AG09319 (cell line): ENCODE results near the gene F13A1.
A peak's percentile ranks its signal among the peaks of the same experiment; 100 is the strongest.

Source experiments
- DNase-seq: peaks from one replicate; pipeline ENCODE4 v3.0.0-alpha.2; 2010; ENCODE audit warnings: low read depth; ENCODE audit errors: extremely low read depth
- CTCF ChIP-seq: IDR thresholded peaks from 2 replicates; pipeline ENCODE4 v1.5.1; 2011; ENCODE audit warnings: low read depth, mild to moderate bottlenecking, inconsistent platforms, low read length, moderate library complexity

F13A1 gene

GRCh38 chr6:6148192-6148815 is 172.2 kb downstream of the F13A1 start:
- no peak for DNase-seq
- TF ChIP-seq CTCF, result no peak

DNA sequence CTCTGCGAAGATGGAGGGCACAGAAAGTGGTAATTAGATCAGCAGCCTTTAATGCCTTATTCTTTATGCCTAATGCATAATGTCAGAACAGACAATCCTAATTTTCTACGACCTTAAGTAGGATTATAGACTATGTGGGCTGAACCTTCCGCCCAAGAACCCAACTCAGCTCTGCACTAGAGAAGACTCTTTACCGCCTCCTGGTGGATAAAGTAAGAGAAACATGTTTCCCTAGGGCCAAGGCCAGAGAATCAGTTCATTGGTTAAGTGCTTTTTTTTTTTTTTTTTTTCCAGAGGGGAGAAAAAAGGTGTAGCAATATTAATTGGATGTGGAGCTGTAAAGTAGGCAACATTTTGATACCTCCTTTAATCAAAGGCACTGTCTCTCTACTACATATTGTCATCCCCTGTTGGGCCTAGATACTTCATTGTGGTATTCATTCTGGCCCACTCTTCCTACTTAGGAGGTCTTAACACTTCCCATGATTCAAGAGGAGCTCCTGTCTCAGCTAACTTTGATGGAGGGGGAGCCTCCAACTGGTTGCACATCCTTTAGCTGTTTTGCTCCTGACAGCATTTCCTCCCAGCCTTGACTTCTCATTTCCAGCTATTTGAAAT is 188.9 kb downstream of the F13A1 start:
- peak; percentile 19 for TF ChIP-seq CTCF
- DNase-seq, result no peak

GRCh38 chr6:6125495-6125894 is 195.0 kb downstream of the F13A1 start:
- no peak for TF ChIP-seq CTCF
- no peak for DNase-seq

DNA sequence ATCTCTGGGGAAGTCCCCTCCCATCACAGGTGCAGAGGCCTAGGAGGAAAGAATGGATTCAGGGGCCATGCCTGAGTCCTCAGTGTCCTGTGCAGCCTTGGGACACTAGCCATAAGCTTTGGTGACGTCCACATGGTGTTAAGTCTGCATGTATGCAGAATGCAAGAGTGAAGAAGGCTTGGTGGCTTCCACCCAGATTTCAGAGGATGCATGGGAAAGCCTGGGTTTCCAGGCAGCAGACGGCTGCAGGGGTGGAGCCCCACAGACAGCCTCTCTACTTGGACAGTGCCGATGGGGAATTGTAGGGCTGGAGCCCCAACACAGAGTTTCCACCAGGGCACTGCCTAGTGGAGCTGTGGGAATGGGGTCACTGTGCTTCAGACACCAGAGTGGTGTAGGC is 196.7 kb downstream of the F13A1 start:
- DNase-seq, result no peak
- TF ChIP-seq CTCF, result no peak

DNA sequence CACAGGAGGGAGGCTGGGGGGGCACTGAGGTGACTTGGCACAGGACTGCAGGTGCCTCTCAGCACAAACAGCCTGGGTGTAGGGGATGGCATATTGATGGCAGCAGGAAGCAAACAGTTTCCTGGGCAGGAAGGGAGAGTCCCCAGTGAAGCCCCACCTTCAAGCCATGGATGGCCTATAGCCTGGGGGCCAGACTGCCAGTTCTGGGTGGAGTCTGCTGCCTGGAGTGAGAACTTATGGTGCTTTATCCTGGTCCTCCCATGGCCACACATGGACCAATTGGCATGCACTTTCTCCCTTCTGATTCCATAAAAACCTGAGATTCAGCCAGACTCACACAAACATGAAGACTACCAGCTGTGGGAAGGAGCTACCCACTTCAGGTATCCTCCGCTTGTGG is 198.5 kb downstream of the F13A1 start:
- no peak for DNase-seq
- TF ChIP-seq CTCF, result no peak

- no peak for DNase-seq
- no peak for TF ChIP-seq CTCF
These were observed 214.9 kb downstream of the F13A1 start for GRCh38 chr6:6105472-6106036.
